ENCODE results near the gene MIF. TPM values are rescaled to one million over a fixed set of nuclear protein-coding genes. Genes with fewer than 3 reads are reported as not detected.

The MIF gene
- total RNA-seq, 1 donor from 2014 or later, result 306 TPM

GRCh38 chr22:23893121-23893944, 850 bp upstream of the MIF start:
- Mint-ChIP-seq H3K36me3 (ENCODE audit: low read depth, unreplicated experiment) (peaks cover 3% of the 10 kb centered on the region), H3K4me3 (ENCODE audit: unreplicated experiment) (peak overlapping the region; percentile 89), H3K27me3 (ENCODE audit: unreplicated experiment) (peaks cover 5% of the 10 kb centered on the region), H3K9me3 (ENCODE audit: unreplicated experiment) (no peaks in the 10 kb centered on the region), H3K4me1 (ENCODE audit: unreplicated experiment) (peaks cover 5% of the 10 kb centered on the region), H3K27ac (ENCODE audit: unreplicated experiment) (peak overlapping the region; percentile 42)
- DNase-seq (ENCODE audit: low spot score), result no peak
- TF ChIP-seq CTCF (IDR thresholded peaks at IDR 0.05; ENCODE audit: unreplicated experiment), result no peak

- Mint-ChIP-seq H3K27ac (ENCODE audit: unreplicated experiment) (no peak overlapping the region), H3K9me3 (ENCODE audit: unreplicated experiment) (no peaks in the 10 kb centered on the region), H3K36me3 (ENCODE audit: low read depth, unreplicated experiment) (peaks cover 10% of the 10 kb centered on the region), H3K4me1 (ENCODE audit: unreplicated experiment) (peaks cover 5% of the 10 kb centered on the region), H3K4me3 (ENCODE audit: unreplicated experiment) (peak overlapping the region; percentile 90), H3K27me3 (ENCODE audit: unreplicated experiment) (peaks cover 9% of the 10 kb centered on the region)
- DNase-seq (ENCODE audit: low spot score), result peak; percentile 67
- TF ChIP-seq CTCF (IDR thresholded peaks at IDR 0.05; ENCODE audit: unreplicated experiment), result peak; percentile 49
Observed at GRCh38 chr22:23894710-23895598, 771 bp downstream of the MIF start.

- DNase-seq (ENCODE audit: low spot score), result no peak
- TF ChIP-seq CTCF (IDR thresholded peaks at IDR 0.05; ENCODE audit: unreplicated experiment), result no peak
- peaks cover 5% of the 10 kb centered on the region for H3K4me1 Mint-ChIP-seq (ENCODE audit: unreplicated experiment)
- peak overlapping the region; percentile 90 for H3K4me3 Mint-ChIP-seq (ENCODE audit: unreplicated experiment)
- H3K27ac Mint-ChIP-seq (ENCODE audit: unreplicated experiment), result no peak overlapping the region
- peaks cover 10% of the 10 kb centered on the region for H3K36me3 Mint-ChIP-seq (ENCODE audit: low read depth, unreplicated experiment)
- H3K9me3 Mint-ChIP-seq (ENCODE audit: unreplicated experiment), result no peaks in the 10 kb centered on the region
- H3K27me3 Mint-ChIP-seq (ENCODE audit: unreplicated experiment), result peaks cover 9% of the 10 kb centered on the region
Observed at GRCh38 chr22:23895599-23896144, 1.5 kb downstream of the MIF start.

- no peak overlapping the region for H3K27ac Mint-ChIP-seq (ENCODE audit: unreplicated experiment)
Observed at GRCh38 chr22:23896166-23896522, 2.0 kb downstream of the MIF start.

More at GRCh38 chr22:23896166-23896522, 2.0 kb downstream of the MIF start:
- H3K9me3 Mint-ChIP-seq (ENCODE audit: unreplicated experiment), result no peaks in the 10 kb centered on the region
- H3K4me1 Mint-ChIP-seq (ENCODE audit: unreplicated experiment), result peaks cover 5% of the 10 kb centered on the region
- no peak for TF ChIP-seq CTCF (IDR thresholded peaks at IDR 0.05; ENCODE audit: unreplicated experiment)
- H3K36me3 Mint-ChIP-seq (ENCODE audit: low read depth, unreplicated experiment), result peaks cover 10% of the 10 kb centered on the region
- H3K27me3 Mint-ChIP-seq (ENCODE audit: unreplicated experiment), result peaks cover 10% of the 10 kb centered on the region
- H3K4me3 Mint-ChIP-seq (ENCODE audit: unreplicated experiment), result peak overlapping the region; percentile 37
- no peak for DNase-seq (ENCODE audit: low spot score)

Data from endothelial cell (in vitro differentiated cells).